SK-N-SH (cell line): ENCODE data around the gene CKAP2.
"Not testable (repeated sequence)": the region's sequence is repeated elsewhere in the genome, so short reads cannot be mapped to it uniquely, and the experiment has no call there.

Source experiments
- NFIC ChIP-seq: IDR thresholded peaks from 2 replicates; pipeline ENCODE4 v1.4.0; 2012; ENCODE audit warnings: borderline replicate concordance
- TF ChIP-seq, protein P1 (sequence below): IDR thresholded peaks from 2 replicates; pipeline ENCODE4 v1.6.1; 2012; ENCODE audit warnings: mild to moderate bottlenecking, low read depth, low read length, moderate library complexity

DNA sequence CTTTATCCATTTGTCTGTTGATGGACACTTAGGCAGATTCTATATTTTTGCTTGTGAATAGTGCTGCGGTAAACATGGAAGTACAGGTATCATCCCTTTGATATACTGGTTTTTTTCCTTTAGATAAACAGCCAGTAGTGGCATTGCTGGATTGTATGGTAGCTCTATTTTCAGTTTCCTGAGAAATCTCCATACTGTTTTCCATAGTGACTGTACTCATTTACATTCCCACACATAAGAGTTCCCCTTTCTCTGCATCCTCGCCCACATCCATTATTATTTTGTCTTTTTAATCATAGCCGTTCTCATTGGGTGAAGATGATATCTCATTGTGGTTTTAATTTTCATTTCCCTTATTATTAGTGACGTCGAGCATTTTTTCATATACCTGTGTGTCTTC lies 35.7 kb downstream of the CKAP2 start:
- TF ChIP-seq NFIC, result not testable (repeated sequence)
- TF ChIP-seq, protein P1, sequence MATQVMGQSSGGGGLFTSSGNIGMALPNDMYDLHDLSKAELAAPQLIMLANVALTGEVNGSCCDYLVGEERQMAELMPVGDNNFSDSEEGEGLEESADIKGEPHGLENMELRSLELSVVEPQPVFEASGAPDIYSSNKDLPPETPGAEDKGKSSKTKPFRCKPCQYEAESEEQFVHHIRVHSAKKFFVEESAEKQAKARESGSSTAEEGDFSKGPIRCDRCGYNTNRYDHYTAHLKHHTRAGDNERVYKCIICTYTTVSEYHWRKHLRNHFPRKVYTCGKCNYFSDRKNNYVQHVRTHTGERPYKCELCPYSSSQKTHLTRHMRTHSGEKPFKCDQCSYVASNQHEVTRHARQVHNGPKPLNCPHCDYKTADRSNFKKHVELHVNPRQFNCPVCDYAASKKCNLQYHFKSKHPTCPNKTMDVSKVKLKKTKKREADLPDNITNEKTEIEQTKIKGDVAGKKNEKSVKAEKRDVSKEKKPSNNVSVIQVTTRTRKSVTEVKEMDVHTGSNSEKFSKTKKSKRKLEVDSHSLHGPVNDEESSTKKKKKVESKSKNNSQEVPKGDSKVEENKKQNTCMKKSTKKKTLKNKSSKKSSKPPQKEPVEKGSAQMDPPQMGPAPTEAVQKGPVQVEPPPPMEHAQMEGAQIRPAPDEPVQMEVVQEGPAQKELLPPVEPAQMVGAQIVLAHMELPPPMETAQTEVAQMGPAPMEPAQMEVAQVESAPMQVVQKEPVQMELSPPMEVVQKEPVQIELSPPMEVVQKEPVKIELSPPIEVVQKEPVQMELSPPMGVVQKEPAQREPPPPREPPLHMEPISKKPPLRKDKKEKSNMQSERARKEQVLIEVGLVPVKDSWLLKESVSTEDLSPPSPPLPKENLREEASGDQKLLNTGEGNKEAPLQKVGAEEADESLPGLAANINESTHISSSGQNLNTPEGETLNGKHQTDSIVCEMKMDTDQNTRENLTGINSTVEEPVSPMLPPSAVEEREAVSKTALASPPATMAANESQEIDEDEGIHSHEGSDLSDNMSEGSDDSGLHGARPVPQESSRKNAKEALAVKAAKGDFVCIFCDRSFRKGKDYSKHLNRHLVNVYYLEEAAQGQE, result not testable (repeated sequence)
